Activated gamma-delta T cell treated with anti-CD3 and anti-CD28 coated beads, Interleukin-2, amount 50 U/mL, for 16 hours (primary cell): ENCODE measurements around the gene KLF6.
"Not testable (repeated sequence)": the region's sequence is repeated elsewhere in the genome, so short reads cannot be mapped to it uniquely, and the experiment has no call there.

Source experiments
- DNase-seq: peaks from one replicate; pipeline ENCODE4 v3.0.0-alpha.2; 2020; ENCODE audit warnings: low read depth

KLF6 gene

GRCh38 chr10:3756360-3756740 lies 28.7 kb downstream of the KLF6 start:
- DNase-seq = no peak

DNA sequence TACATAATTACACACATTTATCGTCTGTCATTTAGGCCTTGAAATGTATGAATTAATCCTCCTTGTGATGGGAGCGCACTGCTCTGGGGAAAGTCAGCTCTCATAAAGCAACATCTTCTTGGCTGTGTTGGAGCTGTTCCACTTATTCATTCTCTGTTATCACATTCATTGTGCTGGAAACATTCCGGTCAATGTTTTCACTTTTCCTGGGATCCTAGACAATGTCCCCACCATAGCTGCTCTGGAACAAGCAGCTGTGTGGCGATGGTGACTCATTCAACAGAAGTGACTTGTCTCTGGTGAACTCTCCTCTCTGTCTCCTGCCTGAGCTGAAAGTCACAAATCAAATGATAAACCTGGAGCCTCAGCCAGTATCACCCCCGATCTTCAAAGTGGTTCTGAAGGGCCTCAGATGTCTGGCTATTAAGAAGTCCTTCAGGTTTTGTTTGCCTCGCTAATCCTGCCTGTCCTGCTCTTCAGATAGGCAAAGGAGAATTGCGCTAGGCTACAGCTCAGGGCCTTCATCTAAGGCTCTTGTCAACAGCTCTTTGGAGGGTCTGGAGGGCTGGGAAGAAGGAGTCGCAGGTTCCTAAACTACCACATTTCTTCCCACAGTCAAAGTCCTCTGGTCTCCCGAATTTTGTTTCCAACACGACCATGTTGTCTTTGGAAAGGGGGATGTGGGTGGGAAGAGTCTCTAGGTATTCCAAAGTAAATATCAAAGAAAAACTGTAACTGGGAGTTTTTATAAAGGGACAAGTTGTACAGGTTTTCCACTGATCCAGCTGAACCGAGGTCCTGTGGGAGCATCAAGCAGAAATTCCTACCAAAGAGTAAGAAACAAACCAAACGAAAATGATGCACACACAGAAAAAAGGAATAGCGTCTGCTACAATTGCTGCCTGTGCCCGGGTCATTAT lies 29.3 kb downstream of the KLF6 start:
- DNase-seq = no peak

DNA sequence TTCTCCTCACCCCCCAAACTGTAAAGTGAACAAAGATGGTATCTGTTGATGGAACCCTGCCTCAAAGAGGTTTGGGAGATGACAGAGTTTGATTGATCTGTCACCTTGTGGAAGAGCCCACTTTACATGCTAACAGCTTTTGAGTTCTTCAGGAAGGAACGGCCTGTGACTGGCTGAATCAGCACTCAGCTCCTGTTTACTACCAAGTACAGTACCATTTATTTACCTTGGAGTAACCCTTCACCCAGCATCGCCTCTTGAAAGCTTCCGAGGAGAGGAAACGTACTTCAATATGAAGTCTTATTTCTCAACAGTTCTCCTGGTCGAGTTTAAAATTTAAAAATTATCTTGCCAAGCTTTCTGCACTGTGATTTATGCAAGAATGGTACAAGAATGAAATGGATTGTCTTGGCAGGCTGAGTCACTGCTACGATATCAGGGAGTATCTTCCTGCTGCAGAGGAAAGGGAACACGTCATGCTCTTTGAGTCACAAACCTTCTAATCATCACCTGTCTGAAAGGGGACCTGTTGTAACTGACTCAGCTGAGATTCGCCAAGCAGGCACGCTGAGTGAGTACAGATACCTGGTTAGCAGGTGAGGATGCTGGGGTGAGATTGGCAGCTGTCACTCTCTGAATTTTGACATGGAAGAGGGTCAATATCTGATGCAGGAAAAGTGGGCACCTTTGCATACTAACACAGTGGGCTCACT lies 30.1 kb downstream of the KLF6 start:
- DNase-seq = no peak

- DNase-seq = no peak
These were observed 34.2 kb downstream of the KLF6 start for GRCh38 chr10:3750854-3751253.

GRCh38 chr10:3750006-3750816 lies 34.8 kb downstream of the KLF6 start:
- no peak for DNase-seq

DNA sequence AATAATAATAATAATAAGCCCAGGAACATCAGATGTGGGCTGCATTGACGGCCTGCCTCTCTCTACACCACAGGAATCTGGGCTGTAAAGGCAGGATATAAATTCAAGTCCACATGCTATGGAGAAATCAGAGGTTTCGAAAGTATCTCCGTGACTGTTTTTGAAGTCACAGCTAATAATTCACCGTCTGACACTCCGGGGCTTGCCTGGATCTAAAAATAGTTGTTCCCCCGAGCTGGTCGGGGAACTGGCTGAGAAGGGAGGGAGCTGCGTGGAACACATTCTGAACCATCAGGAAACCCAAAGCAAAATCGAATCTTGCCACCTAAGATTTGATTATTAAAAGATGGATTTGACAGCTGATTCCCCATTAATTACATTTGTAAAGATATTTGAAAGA lies 35.4 kb downstream of the KLF6 start:
- DNase-seq = no peak

- no peak for DNase-seq
These were observed 36.0 kb downstream of the KLF6 start for GRCh38 chr10:3749011-3749410.

DNA sequence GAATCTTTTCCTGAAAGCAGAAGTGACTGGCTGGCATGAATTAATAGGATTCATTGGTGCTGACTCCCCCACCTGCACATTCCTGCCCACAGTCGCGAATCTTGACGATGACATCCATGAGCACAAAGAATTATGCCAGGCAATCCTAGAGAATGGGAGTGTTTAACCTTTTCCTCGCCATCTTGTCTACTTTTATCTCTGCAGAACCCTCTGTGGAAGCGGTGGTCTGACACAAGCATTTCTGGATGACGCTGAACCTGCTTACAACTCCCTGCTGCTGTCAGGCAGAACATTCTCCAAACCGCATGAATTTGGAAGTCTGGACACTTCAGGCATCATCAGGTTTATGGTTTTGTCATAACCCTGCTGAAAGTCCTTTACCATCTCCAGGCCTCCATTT lies 36.5 kb downstream of the KLF6 start:
- DNase-seq = no peak

- DNase-seq = no peak
These were observed 37.0 kb downstream of the KLF6 start for GRCh38 chr10:3747984-3748383.

DNA sequence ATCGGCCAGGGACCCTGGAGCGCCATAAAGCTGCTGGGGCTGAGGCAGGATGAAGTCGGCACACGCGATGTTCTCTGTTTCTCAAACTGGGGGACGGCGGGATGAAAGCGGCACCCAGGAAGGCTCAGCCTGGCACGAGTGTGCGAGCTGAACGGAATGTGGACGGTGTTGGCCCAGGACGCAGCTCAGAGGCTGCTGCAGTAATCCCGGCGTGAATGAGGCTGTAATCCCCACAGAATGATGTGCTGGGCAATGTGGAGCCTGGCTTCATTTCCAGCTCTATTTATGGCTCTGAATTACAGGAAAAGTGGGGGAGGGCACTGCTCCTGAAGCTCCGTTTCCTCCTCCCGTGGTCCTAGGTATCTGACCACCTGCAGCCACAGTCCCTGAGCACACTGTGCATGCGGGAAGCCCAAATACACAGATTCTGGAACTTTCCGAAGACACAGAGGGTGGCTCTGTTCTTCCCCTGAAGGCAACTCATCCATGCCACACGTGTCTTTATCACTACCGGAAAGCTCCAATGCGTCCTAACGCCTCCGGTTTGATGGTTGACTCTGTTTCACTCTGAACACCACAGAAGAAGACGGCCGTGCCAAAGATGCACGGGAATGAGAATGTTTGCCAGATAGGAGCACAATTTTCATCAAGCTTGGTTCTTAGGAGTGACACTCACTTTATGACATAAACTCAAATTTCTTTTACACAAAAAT lies 37.6 kb downstream of the KLF6 start:
- DNase-seq = no peak

- no peak for DNase-seq
These were observed 38.4 kb downstream of the KLF6 start for GRCh38 chr10:3746634-3747033.

- DNase-seq = no peak
These were observed 39.5 kb downstream of the KLF6 start for GRCh38 chr10:3745521-3745920.

- DNase-seq = no peak
These were observed 43.1 kb downstream of the KLF6 start for GRCh38 chr10:3741688-3742461.

GRCh38 chr10:3740157-3740871 lies 44.7 kb downstream of the KLF6 start:
- no peak for DNase-seq

DNA sequence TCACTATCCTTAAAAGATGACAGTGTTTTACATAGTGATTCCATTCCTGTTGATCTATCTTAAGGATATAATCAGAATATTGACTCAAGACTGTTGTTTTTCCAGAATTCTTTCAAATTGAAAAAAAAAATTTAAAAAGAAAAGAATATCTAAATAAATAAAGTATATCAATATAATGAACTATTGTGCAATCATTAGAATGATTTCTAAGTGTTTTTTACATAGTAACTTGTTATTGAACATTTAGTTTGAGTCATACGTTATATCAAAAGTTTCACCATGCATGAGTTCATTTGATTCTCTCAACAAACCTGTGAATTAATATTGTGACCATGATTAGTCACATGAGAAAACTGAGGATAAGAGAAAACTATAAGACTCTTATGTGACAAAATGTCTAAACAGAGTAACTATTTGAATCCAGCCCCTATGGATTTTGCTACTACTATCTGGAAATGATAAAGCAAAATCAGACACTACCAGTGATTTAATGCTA lies 46.1 kb downstream of the KLF6 start:
- no peak for DNase-seq

- no peak for DNase-seq
These were observed 47.1 kb downstream of the KLF6 start for GRCh38 chr10:3737864-3738263.

- DNase-seq = no peak
These were observed 49.8 kb downstream of the KLF6 start for GRCh38 chr10:3735175-3735574.

GRCh38 chr10:3734111-3734510 lies 50.9 kb downstream of the KLF6 start:
- DNase-seq = no peak

- not testable (repeated sequence) for DNase-seq
These were observed 52.8 kb downstream of the KLF6 start for GRCh38 chr10:3732183-3732582.

DNA sequence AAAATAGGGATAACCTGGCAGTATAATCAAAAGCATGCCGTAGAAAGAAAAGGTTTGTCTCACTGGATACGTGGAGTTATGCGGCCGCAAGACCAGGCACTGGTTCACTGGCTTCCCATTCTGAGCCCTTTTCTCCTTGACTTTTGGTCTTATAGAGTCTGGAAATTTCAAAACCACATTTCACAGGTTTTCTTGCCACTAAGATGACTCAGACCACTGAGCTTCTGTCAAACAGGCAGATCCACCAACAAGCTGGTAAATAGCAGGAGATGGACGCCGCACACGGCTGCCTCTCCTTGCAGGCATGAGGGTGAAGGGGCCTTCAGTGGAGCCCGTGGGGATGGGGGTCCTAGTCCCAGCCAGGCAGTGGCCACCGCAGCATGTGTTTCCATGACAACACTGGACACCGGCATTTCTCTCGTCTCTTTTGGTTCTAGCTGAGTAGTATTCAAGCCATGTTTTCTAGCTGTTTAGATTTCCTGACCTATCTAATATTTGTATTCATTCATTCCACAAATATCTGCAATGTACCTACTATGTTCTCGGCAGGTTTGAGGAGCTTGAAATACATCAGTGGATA lies 55.5 kb downstream of the KLF6 start:
- DNase-seq = no peak
